Lower lobe of right lung (tissue), 2 donors: ENCODE results near the gene KIAA1217. TPM values are rescaled to one million over a fixed set of nuclear protein-coding genes. Genes with fewer than 3 reads are reported as not detected.

Experiments used
- ATAC-seq, 2 donors: fragments of 200-7000 bp; cut with Tn5 transposase; one replicate each; pipeline ENCODE4 v1.9.1; 2020 to 2022; ENCODE audit warnings: mild to moderate bottlenecking in 2 of 2, moderate library complexity in 2 of 2
- DNase-seq: peaks from one replicate; pipeline ENCODE4 v3.0.0-alpha.2; 2020
- H3K27ac ChIP-seq: fragments of 200-600 bp; one replicate; pipeline ENCODE4 v1.8.0; 2022
- H3K27me3 ChIP-seq: fragments of 200-600 bp; one replicate; pipeline ENCODE4 v1.8.0; 2022; ENCODE audit warnings: low read depth
- H3K36me3 ChIP-seq: fragments of 200-600 bp; one replicate; pipeline ENCODE4 v1.8.0; 2022; ENCODE audit warnings: mild to moderate bottlenecking
- H3K4me1 ChIP-seq: fragments of 200-600 bp; one replicate; pipeline ENCODE4 v1.8.0; 2022
- H3K4me3 ChIP-seq: fragments of 200-600 bp; one replicate; pipeline ENCODE4 v1.8.0; 2022; ENCODE audit warnings: mild to moderate bottlenecking
- H3K9me3 ChIP-seq: fragments of 200-600 bp; one replicate; pipeline ENCODE4 v1.8.0; 2022
- CTCF ChIP-seq: fragments of 200-600 bp; IDR thresholded peaks from one replicate; pipeline ENCODE4 v1.8.0; 2022; ENCODE audit warnings: antibody characterized with exemption, mild to moderate bottlenecking
- intact Hi-C: fragments of 100-400 bp; cut with DNase I; formaldehyde crosslinking; loops from one replicate; pipeline ENCODE4 v1.11.0; 2022
- total RNA-seq: library from RNA; stranded (reverse); fragmentation: NEBNext Ultra II Directional; extraction: Animal tissue kit (Norgen Biotek cat#: 25700); gene quantifications from one replicate; pipeline ENCODE4 v1.2.1, GENCODE V29; 2021
- donor health status: DM: no; HTN: yes; CAD: no; lungs with severe emphysema.

The KIAA1217 gene
- total RNA-seq, 1 donor from 2014 or later = 37.2 TPM

GRCh38 chr10:24394461-24395190, 185.7 kb downstream of the KIAA1217 start:
- intact Hi-C loops = no loop called here
- no peaks in the 10 kb centered on the region for H3K27me3 ChIP-seq
- H3K9me3 ChIP-seq = no peaks in the 10 kb centered on the region
- no peak for TF ChIP-seq CTCF
- no peak for DNase-seq
- ATAC-seq = no peak
- no peaks in the 10 kb centered on the region for H3K4me1 ChIP-seq
- H3K36me3 ChIP-seq = no peaks in the 10 kb centered on the region
- H3K27ac ChIP-seq = no peak overlapping the region
- H3K4me3 ChIP-seq = no peak overlapping the region

- no peak for TF ChIP-seq CTCF
- Histone ChIP-seq H3K27me3 (no peaks in the 10 kb centered on the region), H3K4me3 (no peak overlapping the region), H3K4me1 (no peaks in the 10 kb centered on the region), H3K27ac (no peak overlapping the region), H3K9me3 (no peaks in the 10 kb centered on the region), H3K36me3 (no peaks in the 10 kb centered on the region)
- DNase-seq (no peak), ATAC-seq (no peak)
- intact Hi-C loops = no loop called here
Observed at GRCh38 chr10:24396396-24396795, 187.5 kb downstream of the KIAA1217 start.

GRCh38 chr10:24397662-24398061, 188.7 kb downstream of the KIAA1217 start:
- TF ChIP-seq CTCF = no peak
- ATAC-seq = no peak

GRCh38 chr10:24404567-24404966, 195.6 kb downstream of the KIAA1217 start:
- Histone ChIP-seq H3K36me3 (no peaks in the 10 kb centered on the region), H3K27ac (no peak overlapping the region), H3K9me3 (no peaks in the 10 kb centered on the region), H3K27me3 (no peaks in the 10 kb centered on the region), H3K4me1 (no peaks in the 10 kb centered on the region), H3K4me3 (no peak overlapping the region)
- intact Hi-C loops = no loop called here
- no peak for DNase-seq
- no peak for ATAC-seq
- TF ChIP-seq CTCF = no peak

More at GRCh38 chr10:24397662-24398061, 188.7 kb downstream of the KIAA1217 start:
- intact Hi-C loops = no loop called here
- DNase-seq = no peak
- Histone ChIP-seq H3K27ac (no peak overlapping the region), H3K4me3 (no peak overlapping the region), H3K27me3 (no peaks in the 10 kb centered on the region), H3K9me3 (no peaks in the 10 kb centered on the region), H3K36me3 (no peaks in the 10 kb centered on the region), H3K4me1 (no peaks in the 10 kb centered on the region)

- no peak overlapping the region for H3K27ac ChIP-seq
- intact Hi-C loops = no loop called here
Observed at GRCh38 chr10:24405635-24406034, 196.7 kb downstream of the KIAA1217 start.

More at GRCh38 chr10:24405635-24406034, 196.7 kb downstream of the KIAA1217 start:
- Histone ChIP-seq H3K27me3 (no peaks in the 10 kb centered on the region), H3K4me3 (no peak overlapping the region), H3K4me1 (no peaks in the 10 kb centered on the region), H3K9me3 (no peaks in the 10 kb centered on the region), H3K36me3 (no peaks in the 10 kb centered on the region)
- ATAC-seq = no peak
- no peak for TF ChIP-seq CTCF
- DNase-seq = no peak
